Esophagus muscularis mucosa (tissue), 4 donors: ENCODE results near the gene GPBP1.
A peak's percentile ranks its signal among the peaks of the same experiment; 100 is the strongest.

Experiments used
- CTCF ChIP-seq, 3 experiments: fragments of 200-600 bp in 2 of 3; fragments of 450-650 bp in 1 of 3; sonication (generic) in 2 of 3; IDR thresholded peaks; one replicate each; pipeline ENCODE4 v1.5.1; 2017 to 2019; ENCODE audit warnings: antibody characterized with exemption in 3 of 3, mild to moderate bottlenecking in 2 of 3, moderate library complexity in 1 of 3
- EP300 ChIP-seq: sonication (generic); formaldehyde crosslinking; IDR thresholded peaks from one replicate; pipeline ENCODE4 v1.6.1; 2017; ENCODE audit warnings: antibody characterized with exemption
- POLR2A ChIP-seq: fragments of 450-650 bp; IDR thresholded peaks from one replicate; pipeline ENCODE4 v1.6.1; 2017; ENCODE audit warnings: antibody characterized with exemption, moderate library complexity, mild to moderate bottlenecking, low read depth
- POLR2AphosphoS5 ChIP-seq, 2 donors: sonication (generic); formaldehyde crosslinking; IDR thresholded peaks; one replicate each; pipeline ENCODE4 v1.6.1; 2017; ENCODE audit warnings: antibody characterized with exemption in 2 of 2

DNA sequence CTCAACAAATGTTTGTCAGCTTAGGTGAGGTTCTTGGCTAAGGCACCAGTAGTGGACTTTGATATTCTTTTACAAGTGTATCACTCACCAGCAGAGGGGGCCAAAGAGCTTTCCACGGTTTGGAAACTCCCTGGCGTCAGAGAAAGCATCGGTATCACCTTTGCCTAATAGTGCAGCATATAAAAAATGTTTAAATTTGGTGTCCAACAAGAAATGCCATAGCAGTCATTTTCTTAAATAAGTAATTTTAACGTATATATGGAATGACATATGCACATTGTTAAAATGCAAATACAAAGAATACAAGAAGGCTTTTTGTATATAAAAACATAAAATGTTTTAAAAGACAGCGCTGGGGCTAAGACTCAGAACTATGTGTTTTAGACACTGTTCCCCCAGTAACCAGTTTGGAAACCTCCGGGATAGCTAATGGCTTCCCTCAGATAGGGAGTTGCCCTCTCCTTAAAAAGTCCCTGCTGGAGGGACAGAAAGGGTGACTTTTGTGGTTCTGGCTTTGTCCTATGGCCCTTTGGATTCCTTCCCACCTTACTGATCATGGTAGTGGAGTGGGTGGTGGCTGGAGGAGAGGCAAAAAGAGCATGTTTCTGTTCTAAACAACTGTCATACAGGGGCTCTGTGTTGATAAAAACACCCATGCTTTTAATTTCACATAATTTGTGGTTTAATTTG, 124.6 kb downstream of the GPBP1 start:
- TF ChIP-seq CTCF (IDR thresholded peaks at IDR 0.05) (peak; percentile 74 to 78 (median 77)), POLR2A (no peak), POLR2AphosphoS5 (IDR thresholded peaks at IDR 0.05) (peak in 1 of 2 donors; percentile 12), EP300 (no peak)
